Neural progenitor cell (in vitro differentiated cells): Measurements from ENCODE around the gene SMAD4.

Experiments used
- EZH2 ChIP-seq: fragments of 200-600 bp; sonication (generic); IDR thresholded peaks from 2 replicates; pipeline ENCODE4 v1.6.1; 2017; ENCODE audit warnings: antibody characterized with exemption, mild to moderate bottlenecking, moderate library complexity
- TF ChIP-seq, protein P1 (sequence below): fragments of 200-600 bp; sonication (generic); IDR thresholded peaks from 2 replicates; pipeline ENCODE4 v1.5.1; 2017; ENCODE audit warnings: antibody characterized with exemption, mild to moderate bottlenecking

DNA sequence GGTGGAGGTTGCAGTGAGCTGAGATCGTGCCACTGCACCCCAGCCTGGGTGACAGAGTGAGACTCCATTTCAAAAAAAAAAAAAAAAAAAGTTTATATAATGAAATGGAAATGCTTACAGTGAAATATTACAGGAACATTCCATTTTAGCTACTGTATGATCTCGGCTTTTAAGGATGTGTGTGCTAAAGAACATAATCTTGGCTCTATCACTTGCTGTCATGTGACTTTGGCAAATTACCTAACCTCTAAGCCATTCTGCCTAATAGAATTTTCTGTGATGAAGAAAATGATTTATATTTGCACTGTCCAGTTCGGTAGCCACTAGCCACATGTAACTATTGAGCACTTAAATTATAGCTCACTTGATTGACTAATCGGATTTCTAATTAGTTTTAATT is 36.3 kb downstream of the SMAD4 start:
- TF ChIP-seq, protein P1, sequence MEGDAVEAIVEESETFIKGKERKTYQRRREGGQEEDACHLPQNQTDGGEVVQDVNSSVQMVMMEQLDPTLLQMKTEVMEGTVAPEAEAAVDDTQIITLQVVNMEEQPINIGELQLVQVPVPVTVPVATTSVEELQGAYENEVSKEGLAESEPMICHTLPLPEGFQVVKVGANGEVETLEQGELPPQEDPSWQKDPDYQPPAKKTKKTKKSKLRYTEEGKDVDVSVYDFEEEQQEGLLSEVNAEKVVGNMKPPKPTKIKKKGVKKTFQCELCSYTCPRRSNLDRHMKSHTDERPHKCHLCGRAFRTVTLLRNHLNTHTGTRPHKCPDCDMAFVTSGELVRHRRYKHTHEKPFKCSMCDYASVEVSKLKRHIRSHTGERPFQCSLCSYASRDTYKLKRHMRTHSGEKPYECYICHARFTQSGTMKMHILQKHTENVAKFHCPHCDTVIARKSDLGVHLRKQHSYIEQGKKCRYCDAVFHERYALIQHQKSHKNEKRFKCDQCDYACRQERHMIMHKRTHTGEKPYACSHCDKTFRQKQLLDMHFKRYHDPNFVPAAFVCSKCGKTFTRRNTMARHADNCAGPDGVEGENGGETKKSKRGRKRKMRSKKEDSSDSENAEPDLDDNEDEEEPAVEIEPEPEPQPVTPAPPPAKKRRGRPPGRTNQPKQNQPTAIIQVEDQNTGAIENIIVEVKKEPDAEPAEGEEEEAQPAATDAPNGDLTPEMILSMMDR: no peak
- TF ChIP-seq EZH2: no peak
